K562 (cell line): Measurements from ENCODE around the gene GBF1. TPM values are rescaled to one million over a fixed set of nuclear protein-coding genes. Genes with fewer than 3 reads are reported as not detected.
A peak's percentile ranks its signal among the peaks of the same experiment; 100 is the strongest.

Experiments used
- ATAC-seq: fragments of 200-7000 bp; cut with Tn5 transposase; 3 replicates; pipeline ENCODE4 v1.9.1; 2020; ENCODE audit warnings: moderate library complexity
- BruUV-seq: library from RNA; stranded (reverse); fragments of 400-500 nt; replicated peaks from 2 replicates; lab custom pipeline; 2021; lab: Mats Ljungman, UMichigan
- CTCF ChIA-PET: fragments of 300-600 bp; formaldehyde crosslinking; extraction: SDS; loops from one replicate; lab custom pipeline; 2021; ENCODE audit warnings: low intra/inter-chr PET ratio; lab: Yijun Ruan, JAX
- POLR2A ChIA-PET: fragments of 300-600, 350-650 bp; sonication (Branson Sonifier 250); formaldehyde crosslinking; extraction: SDS; loops from one replicate; lab custom pipeline; 2021; ENCODE audit warnings: antibody characterized with exemption, inconsistent platforms; lab: Yijun Ruan, JAX
- DNase-seq, 4 experiments: peaks; one replicate each; pipeline versions ENCODE4 v3.0.0 to v3.0.0-alpha.2; 2011 to 2018; ENCODE audit warnings: low spot score in 3 of 4, mixed read lengths in 3 of 4; ENCODE audit errors: extremely low read depth in 1 of 4
- FAIRE-seq: peaks from 2 replicates; lab custom pipeline; 2011; peaks lifted over from hg19 to GRCh38; lab: Jason Lieb, UNC
- H2AFZ ChIP-seq: 2 replicates; pipeline ENCODE4 v1.6.0; 2011; ENCODE audit warnings: low read depth, low read length, control low read depth, inconsistent platforms
- H3K27ac ChIP-seq: fragments of 200-600 bp; 3 replicates; pipeline ENCODE4 v1.8.0; 2011; ENCODE audit warnings: low read depth, mild to moderate bottlenecking, control low read depth, inconsistent platforms, low read length, moderate library complexity, mixed read lengths; ENCODE audit errors: extremely low read depth
- H3K27me3 ChIP-seq, 2 experiments: fragments of 300-600 bp in 1 of 2; 2 replicates in 1 of 2; 3 replicates in 1 of 2; pipeline versions ENCODE4 v1.6.0 to v1.8.0; 2011; ENCODE audit warnings: inconsistent platforms in 2 of 2, low read length in 2 of 2, mild to moderate bottlenecking in 1 of 2, mixed read lengths in 1 of 2, moderate library complexity in 1 of 2; ENCODE audit not compliant: control insufficient read depth in 2 of 2, insufficient read depth in 2 of 2
- H3K36me3 ChIP-seq: fragments of 300-600 bp; 3 replicates; pipeline ENCODE4 v1.8.0; 2011; ENCODE audit warnings: mild to moderate bottlenecking, low read length, inconsistent platforms; ENCODE audit not compliant: control insufficient read depth, insufficient read depth
- H3K4me1 ChIP-seq, 2 experiments: fragments of 200-600 bp in 1 of 2; replicated peaks in 1 of 2; 2 replicates in 1 of 2; 3 replicates in 1 of 2; pipeline versions ENCODE4 v1.5.1 to v1.8.0; 2011; ENCODE audit warnings: inconsistent platforms in 2 of 2, low read length in 2 of 2, mild to moderate bottlenecking in 1 of 2, mixed read lengths in 1 of 2, moderate library complexity in 1 of 2; ENCODE audit not compliant: control insufficient read depth in 2 of 2, insufficient read depth in 2 of 2
- H3K4me2 ChIP-seq: 2 replicates; pipeline ENCODE4 v1.6.1; 2011; ENCODE audit warnings: low read length, control low read depth, inconsistent platforms, mixed read lengths; ENCODE audit not compliant: insufficient read depth
- H3K4me3 ChIP-seq: fragments of 200-600 bp; sonication (generic), shearing (Covaris generic); 2 replicates; pipeline ENCODE4 v1.5.1; 2016; ENCODE audit warnings: control low read depth, inconsistent platforms
- H3K79me2 ChIP-seq: fragments of 200-600 bp; 3 replicates; pipeline ENCODE4 v1.8.0; 2011; ENCODE audit warnings: low read length, inconsistent platforms; ENCODE audit not compliant: control insufficient read depth, insufficient read depth
- H3K9ac ChIP-seq, 2 experiments: 2 replicates each; pipeline versions ENCODE4 v1.6.0 to v1.6.1; 2011; ENCODE audit warnings: low read depth in 2 of 2, low read length in 2 of 2, control low read depth in 1 of 2, inconsistent platforms in 1 of 2, mild to moderate bottlenecking in 1 of 2, mixed read lengths in 1 of 2; ENCODE audit not compliant: insufficient read depth in 1 of 2
- H3K9me1 ChIP-seq: one replicate; pipeline ENCODE4 v1.6.0; 2011; ENCODE audit warnings: inconsistent platforms, mild to moderate bottlenecking, low read length, moderate library complexity; ENCODE audit not compliant: control insufficient read depth, insufficient read depth
- H3K9me3 ChIP-seq: replicated peaks from 2 replicates; pipeline ENCODE4 v1.5.1; 2011; ENCODE audit warnings: low read depth, low read length, inconsistent platforms; ENCODE audit not compliant: control insufficient read depth, insufficient read depth
- H4K20me1 ChIP-seq: replicated peaks from 2 replicates; pipeline ENCODE4 v1.6.1; 2011; ENCODE audit warnings: low read length, inconsistent platforms, mixed read lengths; ENCODE audit not compliant: control insufficient read depth, insufficient read depth
- BCL6 ChIP-seq: fragments of 250-450 bp; sonication (Bioruptor Pico); IDR thresholded peaks from 2 replicates; pipeline ENCODE4 v1.4.0; 2020
- RBM39 ChIP-seq: fragments of 200-400 bp; formaldehyde crosslinking; optimal IDR thresholded peaks from 2 replicates; pipeline ENCODE3; 2018; ENCODE audit warnings: low read depth, low read length
- ZBTB8A ChIP-seq: fragments of 450-650 bp; IDR thresholded peaks from 2 replicates; pipeline ENCODE4 v1.6.1; 2018; ENCODE audit warnings: mild to moderate bottlenecking, moderate library complexity; ENCODE audit not compliant: partially characterized antibody
- ZNF174 ChIP-seq: fragments of 250-450 bp; sonication (Bioruptor Pico); IDR thresholded peaks from 2 replicates; pipeline ENCODE4 v1.4.0; 2020; ENCODE audit warnings: mild to moderate bottlenecking
- WGBS: fragments of 100-300 bp; shearing (Covaris generic); methylation state at CpG from one replicate; pipeline ENCODE4 v1.1.6; 2016; ENCODE audit warnings: low coverage, mixed read lengths; ENCODE audit not compliant: insufficient coverage; ENCODE audit errors: missing lambda C conversion rate; 5-methylcytosine and 5-hydroxymethylcytosine counted together
- in situ Hi-C: fragments of 300-500 bp; cut with MboI; formaldehyde crosslinking; loops from 4 replicates; pipeline ENCODE4 v1.15.0; 2018; ENCODE audit warnings: inconsistent platforms, mixed read lengths
- intact Hi-C: fragments of 100-400 bp; cut with micrococcal nuclease; formaldehyde crosslinking; loops from 2 replicates; pipeline ENCODE4 v1.14.2; 2022
- polyA plus RNA-seq, 8 experiments: library from polyadenylated mRNA; depleted of rRNA in 4 of 8; stranded (reverse) in 5 of 8; unstranded in 3 of 8; fragments of >200 nt; fragmentation: Nextera tagmentation in 2 of 8; fragmentation: Illumina TruSeq in 1 of 8; extraction: Ambion mirVana in 2 of 8; extraction: Trizol in 1 of 8; gene quantifications; 2 replicates each; pipeline versions ENCODE4 v1.2.1 to v1.2.3, GENCODE V29; 2011 to 2014; ENCODE audit warnings: inconsistent platforms in 1 of 8, missing spikeins in 1 of 8
- total RNA-seq, 7 experiments: library from RNA; depleted of rRNA in 6 of 7; stranded (reverse); fragments of >200 nt in 6 of 7; fragmentation: Illumina TruSeq in 2 of 7; extraction: Trizol in 2 of 7; gene quantifications; 2 replicates each; pipeline versions ENCODE4 v1.2.1 to v1.2.3, GENCODE V29; 2011 to 2021; ENCODE audit warnings: low replicate concordance in 1 of 7
- TF ChIP-seq, protein P1 (sequence below): fragments of 250-450 bp; sonication (Bioruptor Pico); IDR thresholded peaks from 2 replicates; pipeline ENCODE4 v1.4.0; 2020; ENCODE audit warnings: mild to moderate bottlenecking, moderate library complexity

GBF1 gene
- total and polyA plus RNA-seq, 9 of the 15 experiments (the other 6 are each of a cell fraction or from before 2014, with no cell fraction given), result 0.69 to 28.0 (median 10.3) TPM

DNA sequence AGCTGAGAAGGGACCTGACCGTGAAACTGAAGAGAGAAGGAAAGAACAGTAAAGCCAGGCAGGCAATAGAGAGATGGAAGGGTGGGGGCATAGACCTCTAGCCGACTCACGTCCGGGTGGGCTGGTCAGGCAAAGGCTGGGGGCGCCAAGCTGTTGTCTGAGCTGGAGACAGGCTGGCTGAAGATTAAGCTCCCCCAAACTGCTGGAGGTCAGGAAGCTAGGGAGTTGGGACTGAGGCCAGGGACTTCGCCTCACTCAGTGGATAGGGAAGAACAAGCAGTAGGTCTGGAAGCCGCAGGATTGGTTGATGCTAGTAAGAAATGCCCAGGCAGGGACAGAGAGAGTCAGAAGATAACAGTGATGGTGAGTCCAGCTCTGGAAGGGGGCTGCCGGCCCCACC, 9.3 kb upstream of the GBF1 start:
- H3K9me3 ChIP-seq, result no peaks in the 10 kb centered on the region
- intact Hi-C loops, result no loop called here
- ATAC-seq, result no peak
- WGBS, result 27% methylated on average over 7 of the region's 8 CpGs
- H3K4me2 ChIP-seq, result no peak overlapping the region
- no peaks in the 10 kb centered on the region for H3K9me1 ChIP-seq
- H3K4me1 ChIP-seq, result peaks cover 4 to 19% of the 10 kb centered on the region in 2 experiments; a peak in 3 of 5 replicates
- H3K9ac ChIP-seq, result peak overlapping the region in 1 of 2 experiments; percentile 45; a peak in 2 of 4 replicates
- H4K20me1 ChIP-seq, result no peaks in the 10 kb centered on the region
- no peaks in the 10 kb centered on the region for H3K36me3 ChIP-seq
- no TSS peak for BruUV-seq
- no peak overlapping the region for H3K27ac ChIP-seq
- no peak for FAIRE-seq
- no peak overlapping the region for H3K4me3 ChIP-seq
- DNase-seq, result no peak
- H3K27me3 ChIP-seq, result peaks cover 0 to 4% of the 10 kb centered on the region in 2 experiments; a peak in 1 of 5 replicates
- no peak overlapping the region for H2AFZ ChIP-seq
- CTCF ChIA-PET, result no interaction called here
- in situ Hi-C loops, result loop anchor here (25.0 kb wide), 1 partner anchor 351 kb away; no protein-coding TSS in a partner anchor
- POLR2A ChIA-PET, result interaction anchor here (0.6 kb wide), 1 partner anchor 92 kb away, joined by 4 read pairs; no protein-coding TSS in a partner anchor
- H3K79me2 ChIP-seq, result no peaks in the 10 kb centered on the region
- TF ChIP-seq, protein P1, sequence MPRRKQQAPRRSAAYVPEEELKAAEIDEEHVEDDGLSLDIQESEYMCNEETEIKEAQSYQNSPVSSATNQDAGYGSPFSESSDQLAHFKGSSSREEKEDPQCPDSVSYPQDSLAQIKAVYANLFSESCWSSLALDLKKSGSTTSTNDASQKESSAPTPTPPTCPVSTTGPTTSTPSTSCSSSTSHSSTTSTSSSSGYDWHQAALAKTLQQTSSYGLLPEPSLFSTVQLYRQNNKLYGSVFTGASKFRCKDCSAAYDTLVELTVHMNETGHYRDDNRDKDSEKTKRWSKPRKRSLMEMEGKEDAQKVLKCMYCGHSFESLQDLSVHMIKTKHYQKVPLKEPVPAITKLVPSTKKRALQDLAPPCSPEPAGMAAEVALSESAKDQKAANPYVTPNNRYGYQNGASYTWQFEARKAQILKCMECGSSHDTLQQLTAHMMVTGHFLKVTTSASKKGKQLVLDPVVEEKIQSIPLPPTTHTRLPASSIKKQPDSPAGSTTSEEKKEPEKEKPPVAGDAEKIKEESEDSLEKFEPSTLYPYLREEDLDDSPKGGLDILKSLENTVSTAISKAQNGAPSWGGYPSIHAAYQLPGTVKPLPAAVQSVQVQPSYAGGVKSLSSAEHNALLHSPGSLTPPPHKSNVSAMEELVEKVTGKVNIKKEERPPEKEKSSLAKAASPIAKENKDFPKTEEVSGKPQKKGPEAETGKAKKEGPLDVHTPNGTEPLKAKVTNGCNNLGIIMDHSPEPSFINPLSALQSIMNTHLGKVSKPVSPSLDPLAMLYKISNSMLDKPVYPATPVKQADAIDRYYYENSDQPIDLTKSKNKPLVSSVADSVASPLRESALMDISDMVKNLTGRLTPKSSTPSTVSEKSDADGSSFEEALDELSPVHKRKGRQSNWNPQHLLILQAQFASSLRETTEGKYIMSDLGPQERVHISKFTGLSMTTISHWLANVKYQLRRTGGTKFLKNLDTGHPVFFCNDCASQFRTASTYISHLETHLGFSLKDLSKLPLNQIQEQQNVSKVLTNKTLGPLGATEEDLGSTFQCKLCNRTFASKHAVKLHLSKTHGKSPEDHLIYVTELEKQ, result no peak
- TF ChIP-seq RBM39 (no peak), ZBTB8A (no peak), BCL6 (no peak), ZNF174 (CRISPR knock-in tag) (no peak)
